GOT3 (cell line): ENCODE data around the gene PCDH15.

Experiments
- DNase-seq: peaks from one replicate; lab custom pipeline; 2025; ENCODE audit warnings: mixed read lengths; lab: John Stamatoyannopoulos, UW

Gene PCDH15

GRCh38 chr10:54125098-54125747, 675.8 kb downstream of the PCDH15 start:
- no peak for DNase-seq

- DNase-seq, result no peak
These were observed 676.7 kb downstream of the PCDH15 start for GRCh38 chr10:54124209-54124885.

GRCh38 chr10:54120806-54121205, 680.2 kb downstream of the PCDH15 start:
- no peak for DNase-seq

- no peak for DNase-seq
These were observed 692.1 kb downstream of the PCDH15 start for GRCh38 chr10:54108961-54109360.

GRCh38 chr10:54096892-54097291, 704.1 kb downstream of the PCDH15 start:
- no peak for DNase-seq

GRCh38 chr10:54094321-54094720, 706.7 kb downstream of the PCDH15 start:
- no peak for DNase-seq

- DNase-seq, result no peak
These were observed 709.8 kb downstream of the PCDH15 start for GRCh38 chr10:54091237-54091636.

GRCh38 chr10:54081950-54082349, 719.1 kb downstream of the PCDH15 start:
- DNase-seq, result no peak

- no peak for DNase-seq
These were observed 733.7 kb downstream of the PCDH15 start for GRCh38 chr10:54067361-54067760.

GRCh38 chr10:54066646-54067045, 734.4 kb downstream of the PCDH15 start:
- DNase-seq, result no peak

GRCh38 chr10:54065106-54065505, 735.9 kb downstream of the PCDH15 start:
- DNase-seq, result no peak

- DNase-seq, result no peak
These were observed 736.8 kb downstream of the PCDH15 start for GRCh38 chr10:54064215-54064614.

GRCh38 chr10:54063514-54063913, 737.5 kb downstream of the PCDH15 start:
- no peak for DNase-seq

GRCh38 chr10:54060572-54060971, 740.5 kb downstream of the PCDH15 start:
- no peak for DNase-seq

- no peak for DNase-seq
These were observed 743.7 kb downstream of the PCDH15 start for GRCh38 chr10:54057357-54057756.

GRCh38 chr10:54026340-54026739, 774.7 kb downstream of the PCDH15 start:
- no peak for DNase-seq

GRCh38 chr10:54011117-54011516, 789.9 kb downstream of the PCDH15 start:
- no peak for DNase-seq

- DNase-seq, result no peak
These were observed 790.6 kb downstream of the PCDH15 start for GRCh38 chr10:54010337-54010933.

- no peak for DNase-seq
These were observed 791.4 kb downstream of the PCDH15 start for GRCh38 chr10:54009672-54010071.

GRCh38 chr10:54002077-54002476, 799.0 kb downstream of the PCDH15 start:
- DNase-seq, result no peak

GRCh38 chr10:53997953-53998352, 803.1 kb downstream of the PCDH15 start:
- DNase-seq, result no peak

GRCh38 chr10:53990799-53991238, 810.2 kb downstream of the PCDH15 start:
- no peak for DNase-seq

- DNase-seq, result no peak
These were observed 817.6 kb downstream of the PCDH15 start for GRCh38 chr10:53983431-53983830.
